ENCODE measurements around the gene ITPKC. TPM values are rescaled to one million over a fixed set of nuclear protein-coding genes. Genes with fewer than 3 reads are reported as not detected.
"Not testable (repeated sequence)": the region's sequence is repeated elsewhere in the genome, so short reads cannot be mapped to it uniquely, and the experiment has no call there.

The ITPKC gene
- polyA plus RNA-seq, 1 donor from 2014 or later: 8.8 TPM

GRCh38 chr19:40717880-40718773 is 1.2 kb downstream of the ITPKC start:
- Mint-ChIP-seq H3K36me3 (no peaks in the 10 kb centered on the region), H3K27me3 (no peaks in the 10 kb centered on the region), H3K4me1 (peaks cover 41 to 48% (median 43%) of the 10 kb centered on the region in 3 donors), H3K27ac (peak overlapping the region; percentile 63 to 97 (median 76)), H3K4me3 (peak overlapping the region; percentile 91 to 97 (median 94)), H3K9me3 (no peaks in the 10 kb centered on the region)

GRCh38 chr19:40718774-40719391 is 2.0 kb downstream of the ITPKC start:
- H3K4me3 Mint-ChIP-seq: peak overlapping the region; percentile 91 to 97 (median 94)
- peaks cover 39 to 50% (median 42%) of the 10 kb centered on the region in 3 donors for H3K4me1 Mint-ChIP-seq
- no peaks in the 10 kb centered on the region for H3K27me3 Mint-ChIP-seq
- H3K36me3 Mint-ChIP-seq: peaks cover 2% of the 10 kb centered on the region
- no peaks in the 10 kb centered on the region for H3K9me3 Mint-ChIP-seq
- H3K27ac Mint-ChIP-seq: peak overlapping the region; percentile 63 to 97 (median 76)

- Mint-ChIP-seq H3K36me3 (peaks cover 2% of the 10 kb centered on the region), H3K27ac (peak overlapping the region in 1 of 3 donors; percentile 76), H3K4me1 (peaks cover 37 to 49% (median 41%) of the 10 kb centered on the region in 3 donors), H3K4me3 (peak overlapping the region; percentile 34 to 97 (median 58)), H3K9me3 (no peaks in the 10 kb centered on the region), H3K27me3 (no peaks in the 10 kb centered on the region)
Measured at GRCh38 chr19:40719414-40719894, 2.5 kb downstream of the ITPKC start.

GRCh38 chr19:40721140-40721486 is 4.2 kb downstream of the ITPKC start:
- no peaks in the 10 kb centered on the region for H3K9me3 Mint-ChIP-seq
- H3K4me1 Mint-ChIP-seq: peaks cover 25 to 37% (median 28%) of the 10 kb centered on the region in 3 donors
- peak overlapping the region in 2 of 3 donors; percentile 13 to 72 for H3K27ac Mint-ChIP-seq
- H3K36me3 Mint-ChIP-seq: peaks cover 2% of the 10 kb centered on the region
- no peaks in the 10 kb centered on the region for H3K27me3 Mint-ChIP-seq
- H3K4me3 Mint-ChIP-seq: peak overlapping the region in 3 of 4 donors; percentile 61 to 76 (median 65)

- peaks cover 2% of the 10 kb centered on the region for H3K36me3 Mint-ChIP-seq
- peak overlapping the region in 1 of 3 donors; percentile 59 for H3K27ac Mint-ChIP-seq
- peak overlapping the region in 1 of 4 donors; percentile 3 for H3K4me3 Mint-ChIP-seq
- no peaks in the 10 kb centered on the region for H3K27me3 Mint-ChIP-seq
- peaks cover 18 to 34% (median 22%) of the 10 kb centered on the region in 3 donors for H3K4me1 Mint-ChIP-seq
- H3K9me3 Mint-ChIP-seq: no peaks in the 10 kb centered on the region
Measured at GRCh38 chr19:40721936-40722661, 5.2 kb downstream of the ITPKC start.

- Mint-ChIP-seq H3K27me3 (no peaks in the 10 kb centered on the region), H3K9me3 (no peaks in the 10 kb centered on the region), H3K4me3 (peak overlapping the region in 1 of 4 donors; percentile 62), H3K4me1 (peaks cover 13 to 25% (median 17%) of the 10 kb centered on the region in 3 donors), H3K27ac (peak overlapping the region in 1 of 3 donors; percentile 59), H3K36me3 (peaks cover 2% of the 10 kb centered on the region)
Measured at GRCh38 chr19:40723661-40724254, 6.8 kb downstream of the ITPKC start.

- Mint-ChIP-seq H3K36me3 (peaks cover 2% of the 10 kb centered on the region), H3K27ac (peak overlapping the region in 1 of 3 donors; percentile 59), H3K4me3 (no peak overlapping the region), H3K9me3 (no peaks in the 10 kb centered on the region), H3K4me1 (peaks cover 9 to 24% (median 16%) of the 10 kb centered on the region in 3 donors), H3K27me3 (no peaks in the 10 kb centered on the region)
Measured at GRCh38 chr19:40724315-40724714, 7.4 kb downstream of the ITPKC start.

GRCh38 chr19:40724855-40725254 is 7.9 kb downstream of the ITPKC start:
- peaks cover 9 to 19% (median 12%) of the 10 kb centered on the region in 3 donors for H3K4me1 Mint-ChIP-seq
- H3K36me3 Mint-ChIP-seq: peaks cover 2% of the 10 kb centered on the region
- H3K27me3 Mint-ChIP-seq: no peaks in the 10 kb centered on the region
- no peak overlapping the region for H3K27ac Mint-ChIP-seq
- H3K4me3 Mint-ChIP-seq: no peak overlapping the region
- no peaks in the 10 kb centered on the region for H3K9me3 Mint-ChIP-seq

- Mint-ChIP-seq H3K4me3 (no peak overlapping the region), H3K9me3 (no peaks in the 10 kb centered on the region), H3K4me1 (peaks cover 0 to 9% (median 3%) of the 10 kb centered on the region in 3 donors), H3K27me3 (no peaks in the 10 kb centered on the region), H3K36me3 (peaks cover 2% of the 10 kb centered on the region), H3K27ac (peak overlapping the region in 1 of 3 donors; percentile 10)
Measured at GRCh38 chr19:40726279-40726678, 9.4 kb downstream of the ITPKC start.

GRCh38 chr19:40730065-40730464 is 13.2 kb downstream of the ITPKC start:
- H3K4me1 Mint-ChIP-seq, H3K36me3 Mint-ChIP-seq, H3K27me3 Mint-ChIP-seq, H3K4me3 Mint-ChIP-seq, H3K27ac Mint-ChIP-seq, H3K9me3 Mint-ChIP-seq: not testable (repeated sequence)

- H3K9me3 Mint-ChIP-seq, H3K4me3 Mint-ChIP-seq, H3K4me1 Mint-ChIP-seq, H3K27me3 Mint-ChIP-seq, H3K36me3 Mint-ChIP-seq: not testable (repeated sequence)
- peak overlapping the region in 1 of 3 donors; percentile 67 for H3K27ac Mint-ChIP-seq
Measured at GRCh38 chr19:40732304-40732703, 15.4 kb downstream of the ITPKC start.

- Mint-ChIP-seq H3K27me3 (no peaks in the 10 kb centered on the region), H3K4me1 (peaks cover 0 to 4% (median 0%) of the 10 kb centered on the region in 3 donors), H3K4me3 (no peak overlapping the region), H3K36me3 (peaks cover 8% of the 10 kb centered on the region), H3K27ac (no peak overlapping the region), H3K9me3 (no peaks in the 10 kb centered on the region)
Measured at GRCh38 chr19:40733149-40733548, 16.2 kb downstream of the ITPKC start.

- Mint-ChIP-seq H3K4me3 (no peak overlapping the region), H3K27me3 (no peaks in the 10 kb centered on the region), H3K9me3 (no peaks in the 10 kb centered on the region), H3K4me1 (peaks cover 0 to 5% (median 4%) of the 10 kb centered on the region in 3 donors), H3K36me3 (peaks cover 10% of the 10 kb centered on the region), H3K27ac (peak overlapping the region in 2 of 3 donors; percentile 53 to 73)
Measured at GRCh38 chr19:40735013-40735771, 18.3 kb downstream of the ITPKC start.

GRCh38 chr19:40736661-40737060 is 19.7 kb downstream of the ITPKC start:
- Mint-ChIP-seq H3K9me3 (no peaks in the 10 kb centered on the region), H3K4me3 (no peak overlapping the region), H3K36me3 (peaks cover 13% of the 10 kb centered on the region)

More at GRCh38 chr19:40736661-40737060, 19.7 kb downstream of the ITPKC start:
- Mint-ChIP-seq H3K27me3 (no peaks in the 10 kb centered on the region), H3K4me1 (peaks cover 0 to 5% (median 4%) of the 10 kb centered on the region in 3 donors), H3K27ac (no peak overlapping the region)

All from IgD-negative memory B cell (primary cell).